Putamen (tissue), 1 donor: ENCODE data around the gene FAM25C.
"Not testable (repeated sequence)": the region's sequence is repeated elsewhere in the genome, so short reads cannot be mapped to it uniquely, and the experiment has no call there.

Source experiments
- DNase-seq: peaks from one replicate; pipeline ENCODE4 v3.0.0-alpha.2; 2016; ENCODE audit warnings: low spot score

The FAM25C gene

GRCh38 chr10:47999691-48000090 is at the start of gene FAM25C:
Gene FAM25C (minus strand): TSS chr10:47999791. CDS start chr10:47999765, 26 bp downstream.
- DNase-seq, result not testable (repeated sequence)

GRCh38 chr10:48044557-48044956 is 45.0 kb upstream of the FAM25C start:
- not testable (repeated sequence) for DNase-seq

GRCh38 chr10:48031390-48031789 is 31.8 kb upstream of the FAM25C start:
- DNase-seq, result not testable (repeated sequence)

GRCh38 chr10:48002306-48002705 is 2.7 kb upstream of the FAM25C start:
- DNase-seq, result not testable (repeated sequence)

- not testable (repeated sequence) for DNase-seq
Observed at GRCh38 chr10:47994045-47994444, 5.5 kb downstream of the FAM25C start.

GRCh38 chr10:47992560-47992959 is 7.0 kb downstream of the FAM25C start:
- not testable (repeated sequence) for DNase-seq

- DNase-seq, result not testable (repeated sequence)
Observed at GRCh38 chr10:47991706-47992105, 7.9 kb downstream of the FAM25C start.

- DNase-seq, result not testable (repeated sequence)
Observed at GRCh38 chr10:47990097-47990496, 9.5 kb downstream of the FAM25C start.

GRCh38 chr10:47989542-47989950 is 10.0 kb downstream of the FAM25C start:
- not testable (repeated sequence) for DNase-seq

GRCh38 chr10:47988718-47989541 is 10.7 kb downstream of the FAM25C start:
- peak; percentile 42 for DNase-seq

- DNase-seq, result not testable (repeated sequence)
Observed at GRCh38 chr10:47987952-47988351, 11.6 kb downstream of the FAM25C start.

- DNase-seq, result not testable (repeated sequence)
Observed at GRCh38 chr10:47986413-47987230, 13.0 kb downstream of the FAM25C start.

GRCh38 chr10:47975409-47975808 is 24.2 kb downstream of the FAM25C start:
- not testable (repeated sequence) for DNase-seq

GRCh38 chr10:47973131-47973530 is 26.5 kb downstream of the FAM25C start:
- not testable (repeated sequence) for DNase-seq

- not testable (repeated sequence) for DNase-seq
Observed at GRCh38 chr10:47972077-47972476, 27.5 kb downstream of the FAM25C start.

GRCh38 chr10:47971598-47971997 is 28.0 kb downstream of the FAM25C start:
- not testable (repeated sequence) for DNase-seq

- DNase-seq, result not testable (repeated sequence)
Observed at GRCh38 chr10:47970047-47970446, 29.5 kb downstream of the FAM25C start.

- DNase-seq, result not testable (repeated sequence)
Observed at GRCh38 chr10:47968988-47969387, 30.6 kb downstream of the FAM25C start.

- DNase-seq, result not testable (repeated sequence)
Observed at GRCh38 chr10:47964280-47965063, 35.1 kb downstream of the FAM25C start.

- DNase-seq, result not testable (repeated sequence)
Observed at GRCh38 chr10:47962785-47963184, 36.8 kb downstream of the FAM25C start.

- DNase-seq, result not testable (repeated sequence)
Observed at GRCh38 chr10:47960699-47961098, 38.9 kb downstream of the FAM25C start.

GRCh38 chr10:47959677-47960076 is 39.9 kb downstream of the FAM25C start:
- not testable (repeated sequence) for DNase-seq
